Erythroblast (primary cell): Measurements from ENCODE around the gene PRRG4.

Experiments
- GATA1 ChIP-seq: IDR thresholded peaks from 2 replicates; pipeline ENCODE4 v1.6.1; 2011; ENCODE audit warnings: low read depth, mild to moderate bottlenecking, control low read depth, low read length, moderate library complexity
- POLR2A ChIP-seq: IDR thresholded peaks from 2 replicates; pipeline ENCODE4 v1.6.1; 2011; ENCODE audit warnings: mild to moderate bottlenecking, low read length

DNA sequence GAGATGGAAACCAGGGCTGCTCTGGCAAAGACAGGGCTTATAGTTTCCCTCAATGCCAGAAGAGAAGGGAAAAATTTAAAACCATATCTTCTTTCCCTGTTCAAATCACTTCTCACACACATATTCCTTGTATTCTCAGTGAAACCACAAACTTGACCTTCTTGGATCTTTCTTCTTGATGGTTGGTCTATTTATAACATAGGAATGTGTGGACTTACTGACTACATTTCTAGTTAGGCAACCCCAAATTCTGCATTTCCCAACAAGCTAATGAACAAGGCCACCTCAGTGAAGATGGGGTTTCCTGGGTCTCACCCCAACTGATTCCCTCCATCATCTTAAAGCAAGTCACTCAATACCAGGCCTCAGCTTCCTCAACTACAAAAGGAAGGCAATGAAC lies 59.1 kb downstream of the PRRG4 start:
- TF ChIP-seq POLR2A (no peak), GATA1 (no peak)
